GM04503 (cell line): ENCODE data around the gene FLYWCH2.
"Not testable (repeated sequence)": the region's sequence is repeated elsewhere in the genome, so short reads cannot be mapped to it uniquely, and the experiment has no call there.

Source experiments
- DNase-seq: peaks from one replicate; pipeline ENCODE4 v3.0.0-alpha.2; 2012; ENCODE audit warnings: low read depth

Gene FLYWCH2

GRCh38 chr16:2912330-2913199, 29.6 kb downstream of the FLYWCH2 start:
- peak; percentile 27 for DNase-seq

- DNase-seq = no peak
These were observed 30.6 kb downstream of the FLYWCH2 start for GRCh38 chr16:2913603-2914002.

- no peak for DNase-seq
These were observed 31.2 kb downstream of the FLYWCH2 start for GRCh38 chr16:2914233-2914632.

- DNase-seq = no peak
These were observed 32.3 kb downstream of the FLYWCH2 start for GRCh38 chr16:2915196-2915929.

GRCh38 chr16:2919511-2920255, 36.7 kb downstream of the FLYWCH2 start:
- peak; percentile 34 for DNase-seq

GRCh38 chr16:2923481-2923880, 40.5 kb downstream of the FLYWCH2 start:
- DNase-seq = no peak

- DNase-seq = no peak
These were observed 42.1 kb downstream of the FLYWCH2 start for GRCh38 chr16:2924901-2925755.

- no peak for DNase-seq
These were observed 43.1 kb downstream of the FLYWCH2 start for GRCh38 chr16:2925951-2926649.

GRCh38 chr16:2926650-2926999, 43.6 kb downstream of the FLYWCH2 start:
- DNase-seq = no peak

- DNase-seq = peak; percentile 42
These were observed 44.1 kb downstream of the FLYWCH2 start for GRCh38 chr16:2927010-2927646.

- DNase-seq = not testable (repeated sequence)
These were observed 45.1 kb downstream of the FLYWCH2 start for GRCh38 chr16:2928151-2928550.

GRCh38 chr16:2928796-2929195, 45.8 kb downstream of the FLYWCH2 start:
- DNase-seq = no peak

- DNase-seq = no peak
These were observed 46.7 kb downstream of the FLYWCH2 start for GRCh38 chr16:2929693-2930092.

GRCh38 chr16:2930236-2930635, 47.2 kb downstream of the FLYWCH2 start:
- no peak for DNase-seq

- DNase-seq = not testable (repeated sequence)
These were observed 48.4 kb downstream of the FLYWCH2 start for GRCh38 chr16:2931231-2931914.

GRCh38 chr16:2933136-2933535, 50.1 kb downstream of the FLYWCH2 start:
- no peak for DNase-seq

- DNase-seq = no peak
These were observed 50.7 kb downstream of the FLYWCH2 start for GRCh38 chr16:2933701-2934100.

- DNase-seq = no peak
These were observed 51.4 kb downstream of the FLYWCH2 start for GRCh38 chr16:2934450-2934849.

- DNase-seq = no peak
These were observed 53.5 kb downstream of the FLYWCH2 start for GRCh38 chr16:2936436-2937011.

GRCh38 chr16:2937170-2937569, 54.2 kb downstream of the FLYWCH2 start:
- no peak for DNase-seq
